Stomach (tissue), 9 donors: ENCODE data around the gene NGLY1. TPM values are rescaled to one million over a fixed set of nuclear protein-coding genes. Genes with fewer than 3 reads are reported as not detected.
A peak's percentile ranks its signal among the peaks of the same experiment; 100 is the strongest.

Source experiments
- DNase-seq, 2 donors: peaks; one replicate each; pipeline versions ENCODE4 v3.0.0 to v3.0.0-alpha.2; 2013 to 2019
- H3K27ac ChIP-seq, 5 donors: fragments of 200-600 bp in 4 of 5; sonication (generic) in 4 of 5; one replicate each; pipeline ENCODE4 v1.5.1; 2013 to 2019; ENCODE audit warnings: mild to moderate bottlenecking in 1 of 5, moderate library complexity in 1 of 5
- H3K27me3 ChIP-seq, 3 donors: fragments of 200-600 bp; sonication (generic); one replicate each; pipeline ENCODE4 v1.5.1; 2017 to 2019; ENCODE audit warnings: mixed run types in 1 of 3
- H3K36me3 ChIP-seq, 4 donors: fragments of 200-600 bp; sonication (generic); 1 replicate in 3 of 4; 2 replicates in 1 of 4; pipeline ENCODE4 v1.5.1; 2016 to 2019
- H3K4me1 ChIP-seq, 4 donors: fragments of 200-600 bp; sonication (generic); one replicate each; pipeline ENCODE4 v1.5.1; 2016 to 2019
- H3K4me3 ChIP-seq, 4 donors: fragments of 200-600 bp; sonication (generic) in 3 of 4; one replicate each; pipeline ENCODE4 v1.5.1; 2016 to 2019; ENCODE audit warnings: mild to moderate bottlenecking in 1 of 4
- H3K9me3 ChIP-seq, 4 donors: fragments of 200-600 bp; sonication (generic); one replicate each; pipeline ENCODE4 v1.5.1; 2016 to 2019
- CTCF ChIP-seq, 7 experiments: fragments of 450-650 bp in 4 of 7; fragments of 200-600 bp in 3 of 7; sonication (generic) in 3 of 7; IDR thresholded peaks; one replicate each; pipeline ENCODE4 v1.5.1; 2016 to 2019; ENCODE audit warnings: antibody characterized with exemption in 7 of 7, control low read depth in 2 of 7, mild to moderate bottlenecking in 1 of 7
- EP300 ChIP-seq: sonication (generic); formaldehyde crosslinking; IDR thresholded peaks from one replicate; pipeline ENCODE4 v1.6.1; 2017; ENCODE audit warnings: antibody characterized with exemption
- POLR2A ChIP-seq, 4 donors: fragments of 450-650 bp; IDR thresholded peaks; one replicate each; pipeline ENCODE4 v1.6.1; 2016; ENCODE audit warnings: antibody characterized with exemption in 4 of 4, control low read depth in 2 of 4, mild to moderate bottlenecking in 1 of 4, moderate library complexity in 1 of 4
- POLR2AphosphoS5 ChIP-seq, 3 donors: sonication (generic); formaldehyde crosslinking; IDR thresholded peaks; one replicate each; pipeline ENCODE4 v1.6.1; 2016; ENCODE audit warnings: antibody characterized with exemption in 3 of 3
- WGBS, 5 donors: extraction: QIAGEN DNeasy Blood & Tissue Kit in 3 of 5; methylation state at CpG; one replicate each; pipeline versions ENCODE4 v1.1.5 to v1.1.7; 2013 to 2018; 5-methylcytosine and 5-hydroxymethylcytosine counted together
- intact Hi-C: fragments of 100-400 bp; cut with DNase I; formaldehyde crosslinking; loops from one replicate; pipeline ENCODE4 v1.15.1; 2023; ENCODE audit warnings: low total_unique reads
- polyA plus RNA-seq, 3 donors: library from polyadenylated mRNA; stranded (reverse); fragments of 200-250 nt; gene quantifications; one replicate each; pipeline ENCODE4 v1.2.3, GENCODE V29; 2013
- total RNA-seq, 5 donors: library from RNA; depleted of rRNA; stranded (reverse); fragments of >200 nt; gene quantifications; one replicate each; pipeline versions ENCODE4 v1.1.0 to v1.2.3, GENCODE V29; 2014 to 2016
- donor health status: healthy with polysubstance abuse.
- donor health status: Bipolar disorder and iron deficiency.
- donor health status: healthy.

Gene NGLY1
- total and polyA plus RNA-seq, 8 donors, result 15.9 to 64.8 (median 29.8) TPM

GRCh38 chr3:25820366-25820765 is 37.1 kb upstream of the NGLY1 start:
- intact Hi-C loops, result no loop called here
- H3K27me3 ChIP-seq, result no peaks in the 10 kb centered on the region
- H3K4me1 ChIP-seq, result peaks cover 0 to 5% (median 0%) of the 10 kb centered on the region in 4 donors
- TF ChIP-seq EP300, result no peak
- H3K4me3 ChIP-seq, result no peak overlapping the region
- no peaks in the 10 kb centered on the region for H3K9me3 ChIP-seq
- H3K36me3 ChIP-seq, result no peaks in the 10 kb centered on the region
- peak in 1 of 2 donors; percentile 66 for DNase-seq
- H3K27ac ChIP-seq, result no peak overlapping the region

GRCh38 chr3:25818335-25818734 is 35.1 kb upstream of the NGLY1 start:
- no peaks in the 10 kb centered on the region for H3K27me3 ChIP-seq
- intact Hi-C loops, result no loop called here

DNA sequence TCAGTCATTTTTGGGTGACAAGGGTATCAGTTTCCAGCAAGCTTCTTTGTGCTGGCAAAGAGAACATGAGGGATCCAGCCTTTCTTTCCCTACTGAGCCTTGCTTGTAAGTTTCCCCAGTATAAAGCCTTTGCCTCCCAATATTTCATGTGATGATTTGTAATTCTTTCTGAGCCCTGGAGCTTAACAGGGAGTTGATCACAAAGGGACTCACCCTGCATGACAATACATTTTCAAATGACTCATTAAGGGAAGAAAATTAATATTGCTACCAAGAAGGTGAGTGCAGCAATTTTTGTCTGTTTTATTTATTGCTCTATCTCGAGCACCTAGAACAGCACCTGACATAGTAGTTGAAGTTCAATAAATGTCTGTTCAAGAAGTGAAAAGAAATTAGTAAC is 34.4 kb upstream of the NGLY1 start:
- 39 to 94% (median 78%) methylated on average over 1 of the region's 1 CpG for WGBS, 5 donors

More at GRCh38 chr3:25818335-25818734, 35.1 kb upstream of the NGLY1 start:
- Histone ChIP-seq H3K9me3 (no peaks in the 10 kb centered on the region), H3K4me1 (peaks cover 0 to 5% (median 0%) of the 10 kb centered on the region in 4 donors), H3K4me3 (no peak overlapping the region), H3K27ac (no peak overlapping the region), H3K36me3 (no peaks in the 10 kb centered on the region)
- no peak for TF ChIP-seq EP300
- no peak for TF ChIP-seq POLR2A (IDR thresholded peaks at IDR 0.05)
- TF ChIP-seq CTCF (IDR thresholded peaks at IDR 0.05), result no peak
- TF ChIP-seq POLR2AphosphoS5 (IDR thresholded peaks at IDR 0.05), result no peak
- WGBS, 5 donors, result 80 to 86% (median 84%) methylated on average over 4 of the region's 4 CpGs
- DNase-seq, result no peak

GRCh38 chr3:25817107-25817506 is 33.9 kb upstream of the NGLY1 start:
- TF ChIP-seq EP300, result no peak
- no peak for TF ChIP-seq POLR2A (IDR thresholded peaks at IDR 0.05)
- TF ChIP-seq CTCF (IDR thresholded peaks at IDR 0.05), result no peak
- no peak for TF ChIP-seq POLR2AphosphoS5 (IDR thresholded peaks at IDR 0.05)
- H3K36me3 ChIP-seq, result no peaks in the 10 kb centered on the region
- 18 to 38% (median 33%) methylated on average over 1 of the region's 1 CpG for WGBS, 5 donors
- intact Hi-C loops, result no loop called here
- H3K4me3 ChIP-seq, result no peak overlapping the region
- no peak overlapping the region for H3K27ac ChIP-seq
- no peak for DNase-seq
- H3K4me1 ChIP-seq, result peaks cover 0 to 5% (median 0%) of the 10 kb centered on the region in 4 donors
- no peaks in the 10 kb centered on the region for H3K27me3 ChIP-seq
- no peaks in the 10 kb centered on the region for H3K9me3 ChIP-seq

More for the DNA sequence above, 34.4 kb upstream of the NGLY1 start:
- H3K36me3 ChIP-seq, result no peaks in the 10 kb centered on the region
- H3K27me3 ChIP-seq, result no peaks in the 10 kb centered on the region
- DNase-seq, result no peak
- H3K4me3 ChIP-seq, result no peak overlapping the region
- peaks cover 0 to 5% (median 0%) of the 10 kb centered on the region in 4 donors for H3K4me1 ChIP-seq
- intact Hi-C loops, result no loop called here
- no peak overlapping the region for H3K27ac ChIP-seq
- TF ChIP-seq POLR2A (IDR thresholded peaks at IDR 0.05) (no peak), CTCF (IDR thresholded peaks at IDR 0.05) (no peak), EP300 (no peak), POLR2AphosphoS5 (IDR thresholded peaks at IDR 0.05) (no peak)
- H3K9me3 ChIP-seq, result no peaks in the 10 kb centered on the region

DNA sequence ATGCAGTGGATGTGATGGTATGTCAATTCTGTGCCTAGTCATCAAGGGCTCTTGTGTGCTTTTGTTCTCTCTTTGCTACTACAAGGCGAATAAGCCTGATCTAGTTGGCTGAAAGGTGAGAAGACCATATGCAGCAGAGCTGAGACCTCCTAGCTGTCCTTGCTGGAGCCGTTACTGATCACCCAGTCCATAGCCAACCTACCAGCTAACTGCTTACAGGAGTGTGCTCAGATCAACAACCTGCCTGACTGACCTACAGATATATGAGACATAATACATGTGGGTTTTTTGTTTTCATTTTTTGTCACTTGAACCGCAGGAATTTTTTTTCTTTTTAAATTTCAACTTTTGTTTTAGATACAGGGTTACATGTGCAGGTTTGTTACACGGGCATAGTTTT is 29.4 kb upstream of the NGLY1 start:
- Histone ChIP-seq H3K27ac (no peak overlapping the region), H3K4me1 (no peaks in the 10 kb centered on the region), H3K36me3 (no peaks in the 10 kb centered on the region), H3K4me3 (no peak overlapping the region), H3K27me3 (no peaks in the 10 kb centered on the region), H3K9me3 (no peaks in the 10 kb centered on the region)
- intact Hi-C loops, result no loop called here
- TF ChIP-seq EP300 (no peak), CTCF (IDR thresholded peaks at IDR 0.05) (no peak), POLR2A (IDR thresholded peaks at IDR 0.05) (no peak), POLR2AphosphoS5 (IDR thresholded peaks at IDR 0.05) (no peak)
- WGBS, 5 donors, result 85 to 92% (median 87%) methylated on average over 4 of the region's 4 CpGs
- DNase-seq, result no peak
